Pancreas (tissue), 10 donors: Measurements from ENCODE around the gene ATP5F1D. TPM values are rescaled to one million over a fixed set of nuclear protein-coding genes. Genes with fewer than 3 reads are reported as not detected.

Source experiments
- ATAC-seq, 4 donors: fragments of 200-7000 bp; cut with Tn5 transposase; one replicate each; pipeline versions ENCODE4 v1.8.0 to v1.9.1; 2020; ENCODE audit warnings: mild to moderate bottlenecking in 4 of 4, moderate library complexity in 4 of 4
- DNase-seq, 6 donors: peaks; one replicate each; pipeline ENCODE4 v3.0.0-alpha.2; 2020
- FAIRE-seq: peaks from 2 replicates; lab custom pipeline; 2012; peaks lifted over from hg19 to GRCh38; lab: Jason Lieb, UNC
- H3K27ac ChIP-seq, 4 donors: fragments of 200-600 bp; sonication (generic); 1 replicate in 3 of 4; 2 replicates in 1 of 4; pipeline versions ENCODE4 v1.5.0 to v1.8.0; 2020
- H3K27me3 ChIP-seq, 4 donors: fragments of 200-600 bp; one replicate each; pipeline ENCODE4 v1.8.0; 2021
- H3K36me3 ChIP-seq, 3 donors: fragments of 200-600 bp; sonication (generic) in 1 of 3; one replicate each; pipeline versions ENCODE4 v1.5.0 to v1.8.0; 2020 to 2021
- H3K4me1 ChIP-seq, 3 donors: fragments of 200-600 bp; one replicate each; pipeline ENCODE4 v1.8.0; 2021
- H3K4me3 ChIP-seq, 4 donors: fragments of 200-600 bp; sonication (generic) in 2 of 4; one replicate each; pipeline versions ENCODE4 v1.5.0 to v1.8.0; 2020 to 2021
- H3K9me3 ChIP-seq, 4 donors: fragments of 200-600 bp; one replicate each; pipeline ENCODE4 v1.8.0; 2021
- CTCF ChIP-seq, 4 donors: fragments of 200-600 bp; sonication (generic) in 3 of 4; IDR thresholded peaks; one replicate each; pipeline versions ENCODE4 v1.5.0 to v1.8.0; 2021; ENCODE audit warnings: antibody characterized with exemption in 4 of 4
- WGBS, 2 donors: extraction: QIAGEN DNeasy Blood & Tissue Kit; methylation state at CpG; one replicate each; pipeline ENCODE4 v1.1.7; 2013; 5-methylcytosine and 5-hydroxymethylcytosine counted together
- intact Hi-C, 3 donors: fragments of 100-400 bp; cut with DNase I; formaldehyde crosslinking; loops; one replicate each; pipeline versions ENCODE4 v1.11.1 to v1.14.2; 2022
- polyA plus RNA-seq, 2 donors: library from polyadenylated mRNA; stranded (reverse); fragments of 200-250 nt; gene quantifications; one replicate each; pipeline ENCODE4 v1.2.3, GENCODE V29; 2013
- total RNA-seq, 6 donors: library from RNA; stranded (reverse); fragmentation: NEBNext Ultra II Directional in 4 of 6; extraction: Animal tissue kit (Norgen Biotek cat#: 25700) in 4 of 6; gene quantifications; one replicate each; pipeline versions ENCODE4 v1.2.1 to v1.2.4, GENCODE V29; 2021 to 2023
- donor health status: healthy with polysubstance abuse.
- donor health status: DM: no; HTN: no; CAD: no; lungs with moderate emphysema.
- donor health status: DM: no; HTN: no; CAD: no.
- donor health status: control.
- donor health status: control.
- donor health status: Bipolar disorder and iron deficiency.
- donor health status: DM: yes; HTN: yes; CAD: no.
- donor health status: DM: no; HTN: no; CAD: no.
- donor health status: DM: no; HTN: no; CAD: no.
- donor health status: DM: yes; HTN: yes; CAD: no.

The ATP5F1D gene
- total and polyA plus RNA-seq, 8 donors: 97.3 to 515 (median 167) TPM

- Histone ChIP-seq H3K4me3 (no peak overlapping the region), H3K9me3 (no peaks in the 10 kb centered on the region), H3K36me3 (no peaks in the 10 kb centered on the region)
Observed at GRCh38 chr19:1213391-1214286, 27.9 kb upstream of the ATP5F1D start.

DNA sequence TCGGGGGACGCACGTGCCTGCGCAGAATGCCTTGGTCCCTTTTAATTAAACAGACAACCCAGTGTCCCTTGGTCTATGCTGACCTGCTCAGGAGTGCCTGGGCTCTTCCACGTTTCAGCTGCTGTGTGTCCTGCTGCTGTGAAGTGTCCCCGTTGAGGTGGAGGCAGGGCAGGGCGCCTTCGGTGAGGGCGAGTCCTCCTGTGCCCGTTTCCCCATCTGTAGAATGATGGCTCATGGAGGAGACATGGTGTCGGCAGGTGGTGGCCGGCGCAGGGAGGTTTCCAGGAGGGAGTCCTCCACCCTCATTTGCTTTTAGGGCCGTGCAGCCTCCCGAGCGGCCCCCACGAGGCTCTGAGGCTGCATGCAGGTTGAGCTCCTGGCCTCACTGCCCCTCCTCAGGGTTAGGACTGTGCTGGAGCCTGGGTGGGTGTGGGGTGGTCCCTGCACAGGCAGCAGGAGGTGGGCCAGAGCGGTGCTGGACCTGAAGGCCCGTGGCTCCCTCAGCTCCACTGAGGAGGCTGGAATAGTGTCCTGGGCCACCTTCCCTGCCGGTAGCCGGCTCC, 27.2 kb upstream of the ATP5F1D start:
- peak overlapping the region; percentile 36 to 88 (median 71) for H3K27ac ChIP-seq
- no peaks in the 10 kb centered on the region for H3K36me3 ChIP-seq
- H3K27me3 ChIP-seq: no peaks in the 10 kb centered on the region
- DNase-seq (peak in 1 of 6 donors; percentile 40), FAIRE-seq (no peak), ATAC-seq (no peak)
- H3K4me3 ChIP-seq: no peak overlapping the region
- intact Hi-C loops: no loop called here
- H3K9me3 ChIP-seq: no peaks in the 10 kb centered on the region
- H3K4me1 ChIP-seq: peaks cover 23 to 43% (median 34%) of the 10 kb centered on the region in 3 donors
- TF ChIP-seq CTCF (IDR thresholded peaks at IDR 0.05): no peak
- WGBS, 2 donors: 72 to 77% methylated on average over 21 of the region's 21 CpGs

More at GRCh38 chr19:1213391-1214286, 27.9 kb upstream of the ATP5F1D start:
- Histone ChIP-seq H3K4me1 (peaks cover 27 to 49% (median 42%) of the 10 kb centered on the region in 3 donors), H3K27me3 (no peaks in the 10 kb centered on the region), H3K27ac (peak overlapping the region; percentile 36 to 88 (median 71))
- peak in 3 of 6 donors; percentile 61 to 77 (median 61) for DNase-seq
- no peak for TF ChIP-seq CTCF (IDR thresholded peaks at IDR 0.05)
- WGBS, 2 donors: 72 to 75% methylated on average over 39 of the region's 39 CpGs
- no peak for FAIRE-seq
- ATAC-seq: peak in 3 of 4 donors; percentile 25 to 65 (median 31)
- intact Hi-C loops: no loop called here

DNA sequence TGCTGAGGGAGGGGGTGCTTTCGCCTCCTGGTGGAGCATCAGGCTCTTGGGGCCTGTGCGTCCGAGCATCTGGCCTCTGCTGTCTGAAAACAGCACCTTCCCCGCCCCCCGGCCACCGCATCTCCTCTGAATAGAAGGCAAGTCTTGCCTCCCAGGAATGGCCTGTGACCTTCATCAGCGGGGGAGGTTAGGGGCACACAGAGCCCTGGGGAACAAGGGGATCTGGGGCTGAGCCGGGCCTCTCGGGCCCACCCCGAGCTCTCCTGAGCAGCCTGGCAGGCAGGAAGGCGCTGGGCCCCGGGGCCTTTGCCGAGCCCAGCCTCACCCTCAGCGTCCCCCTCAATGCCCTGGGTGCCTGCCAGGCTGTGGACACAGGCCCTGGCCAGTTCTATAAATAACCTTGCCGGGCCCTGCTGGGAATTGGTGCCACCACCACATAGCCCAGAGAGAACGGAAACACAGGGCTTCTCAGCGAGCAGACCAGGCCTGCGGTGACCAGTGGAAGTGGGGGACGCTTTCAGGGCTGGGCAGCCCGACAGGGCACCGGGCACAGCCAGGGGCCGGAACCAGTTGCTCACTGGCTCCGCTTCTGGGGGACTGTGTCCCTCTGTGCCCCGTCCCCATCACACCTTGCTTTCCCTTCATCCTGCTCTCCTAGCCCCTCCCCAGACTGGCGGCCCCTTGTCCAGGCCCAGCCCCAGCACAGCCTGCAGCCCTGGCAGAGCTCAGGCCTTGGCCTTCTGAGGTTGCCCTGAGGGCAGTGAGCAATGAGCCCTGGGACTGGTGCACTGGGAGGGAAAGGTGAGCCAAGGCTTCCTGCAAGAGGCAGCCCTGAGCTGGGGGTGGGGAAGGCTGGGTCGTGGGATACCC, 26.5 kb upstream of the ATP5F1D start:
- intact Hi-C loops: no loop called here
- peak overlapping the region in 3 of 4 donors; percentile 71 to 88 (median 71) for H3K27ac ChIP-seq
- no peaks in the 10 kb centered on the region for H3K36me3 ChIP-seq
- H3K27me3 ChIP-seq: no peaks in the 10 kb centered on the region
- DNase-seq (peak in 5 of 6 donors; percentile 60 to 90 (median 72)), ATAC-seq (peak; percentile 17 to 69 (median 56)), FAIRE-seq (no peak)
- no peak for TF ChIP-seq CTCF (IDR thresholded peaks at IDR 0.05)
- H3K9me3 ChIP-seq: no peaks in the 10 kb centered on the region
- H3K4me3 ChIP-seq: peak overlapping the region in 1 of 4 donors; percentile 1
- peaks cover 23 to 41% (median 27%) of the 10 kb centered on the region in 3 donors for H3K4me1 ChIP-seq
- WGBS, 2 donors: 36 to 38% methylated on average over 25 to 26 of the region's 26 CpGs

GRCh38 chr19:1216756-1217155, 24.8 kb upstream of the ATP5F1D start:
- Histone ChIP-seq H3K27me3 (no peaks in the 10 kb centered on the region), H3K36me3 (peaks cover 0 to 12% (median 8%) of the 10 kb centered on the region in 3 donors), H3K4me1 (peaks cover 18 to 35% (median 20%) of the 10 kb centered on the region in 3 donors), H3K27ac (no peak overlapping the region), H3K4me3 (no peak overlapping the region), H3K9me3 (no peaks in the 10 kb centered on the region)
- no peak for ATAC-seq
- TF ChIP-seq CTCF (IDR thresholded peaks at IDR 0.05): no peak
- intact Hi-C loops: no loop called here
- peak in 1 of 6 donors; percentile 43 for DNase-seq
- FAIRE-seq: no peak
- WGBS, 2 donors: 86 to 91% methylated on average over 12 of the region's 12 CpGs
